Measurements from ENCODE around the gene ETV5. TPM values are rescaled to one million over a fixed set of nuclear protein-coding genes. Genes with fewer than 3 reads are reported as not detected.

Gene ETV5
- total and polyA plus RNA-seq, 2 donors (not counting 3 experiments of a cell fraction or from before 2014, with no cell fraction given), result 8.8 to 40.9 TPM

DNA sequence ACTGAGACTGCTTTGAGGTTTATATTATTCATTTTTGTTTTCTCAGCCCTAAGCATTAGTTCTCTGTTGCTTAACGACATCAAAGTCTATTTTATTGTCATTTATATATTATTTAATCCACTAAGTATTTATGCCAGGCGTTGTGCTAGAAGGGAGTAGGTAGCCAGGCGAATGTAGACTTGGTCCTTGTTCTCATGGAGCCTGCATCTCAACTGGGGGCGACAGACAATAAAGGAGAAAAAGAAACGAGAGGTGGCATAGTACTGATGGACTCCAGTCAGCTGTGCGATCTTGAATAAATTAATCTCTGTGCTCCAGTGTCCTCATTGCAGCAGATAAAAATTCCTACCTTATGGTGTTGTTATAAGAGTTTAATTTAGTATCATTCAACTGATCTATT, 49.7 kb downstream of the ETV5 start:
- TF ChIP-seq POLR2A (IDR thresholded peaks at IDR 0.05; ENCODE audit: low read depth, low read length), result no peak
- TF ChIP-seq JUN (IDR thresholded peaks at IDR 0.05; ENCODE audit: borderline replicate concordance, insufficient read depth, insufficient read length, low read depth), result no peak
- TF ChIP-seq, protein P1, sequence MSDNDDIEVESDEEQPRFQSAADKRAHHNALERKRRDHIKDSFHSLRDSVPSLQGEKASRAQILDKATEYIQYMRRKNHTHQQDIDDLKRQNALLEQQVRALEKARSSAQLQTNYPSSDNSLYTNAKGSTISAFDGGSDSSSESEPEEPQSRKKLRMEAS (IDR thresholded peaks at IDR 0.05; ENCODE audit: insufficient read depth, insufficient read length), result no peak
- no peak for TF ChIP-seq FOS (IDR thresholded peaks at IDR 0.05; ENCODE audit: borderline replicate concordance, insufficient read depth, low read length)
- TF ChIP-seq POLR2AphosphoS5 (IDR thresholded peaks at IDR 0.05; ENCODE audit: insufficient read depth, low read depth, low read length), result no peak
- TF ChIP-seq MYC (IDR thresholded peaks at IDR 0.05; ENCODE audit: low read depth, low read length), result no peak
- TF ChIP-seq GATA2 (IDR thresholded peaks at IDR 0.05; ENCODE audit: insufficient read depth, insufficient read length, low read depth, low read length), result no peak
- no peak for TF ChIP-seq EZH2 (IDR thresholded peaks at IDR 0.05; ENCODE audit: borderline replicate concordance, low read depth, low read length, severe bottlenecking)
- TF ChIP-seq, protein P2, sequence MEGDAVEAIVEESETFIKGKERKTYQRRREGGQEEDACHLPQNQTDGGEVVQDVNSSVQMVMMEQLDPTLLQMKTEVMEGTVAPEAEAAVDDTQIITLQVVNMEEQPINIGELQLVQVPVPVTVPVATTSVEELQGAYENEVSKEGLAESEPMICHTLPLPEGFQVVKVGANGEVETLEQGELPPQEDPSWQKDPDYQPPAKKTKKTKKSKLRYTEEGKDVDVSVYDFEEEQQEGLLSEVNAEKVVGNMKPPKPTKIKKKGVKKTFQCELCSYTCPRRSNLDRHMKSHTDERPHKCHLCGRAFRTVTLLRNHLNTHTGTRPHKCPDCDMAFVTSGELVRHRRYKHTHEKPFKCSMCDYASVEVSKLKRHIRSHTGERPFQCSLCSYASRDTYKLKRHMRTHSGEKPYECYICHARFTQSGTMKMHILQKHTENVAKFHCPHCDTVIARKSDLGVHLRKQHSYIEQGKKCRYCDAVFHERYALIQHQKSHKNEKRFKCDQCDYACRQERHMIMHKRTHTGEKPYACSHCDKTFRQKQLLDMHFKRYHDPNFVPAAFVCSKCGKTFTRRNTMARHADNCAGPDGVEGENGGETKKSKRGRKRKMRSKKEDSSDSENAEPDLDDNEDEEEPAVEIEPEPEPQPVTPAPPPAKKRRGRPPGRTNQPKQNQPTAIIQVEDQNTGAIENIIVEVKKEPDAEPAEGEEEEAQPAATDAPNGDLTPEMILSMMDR (IDR thresholded peaks at IDR 0.05; ENCODE audit: extremely low read depth in 1 of 2, insufficient read depth in 1 of 2, low read depth in 1 of 2, low read length in 2 of 2), result no peak
- no peak overlapping the region for H3K4me3 ChIP-seq (replicated peaks in 1 of 3; ENCODE audit: insufficient read depth in 1 of 3, low read depth in 1 of 3, low read length in 3 of 3)

More for the DNA sequence above, 49.7 kb downstream of the ETV5 start:
- Histone ChIP-seq H3K79me2 (ENCODE audit: control insufficient read depth, insufficient read depth, low read length) (no peaks in the 10 kb centered on the region), H3K27ac (ENCODE audit: insufficient read depth, low read depth, low read length) (no peak overlapping the region), H3K9me3 (replicated peaks; ENCODE audit: control insufficient read depth, insufficient read depth, low read length) (no peaks in the 10 kb centered on the region), H2AFZ (ENCODE audit: low read depth, low read length) (no peak overlapping the region), H3K4me2 (ENCODE audit: insufficient read depth, low read length) (no peak overlapping the region), H3K27me3 (ENCODE audit: control insufficient read depth in 2 of 2, insufficient read depth in 2 of 2, low read length in 2 of 2) (no peaks in the 10 kb centered on the region), H4K20me1 (replicated peaks; ENCODE audit: control insufficient read depth, extremely low read depth, insufficient read depth, low read length) (no peaks in the 10 kb centered on the region), H3K9me1 (replicated peaks; ENCODE audit: control insufficient read depth, extremely low read depth, insufficient read depth, low read length) (no peaks in the 10 kb centered on the region), H3K36me3 (ENCODE audit: control insufficient read depth in 2 of 2, extremely low read depth in 1 of 2, insufficient read depth in 2 of 2, low read length in 2 of 2) (peaks cover 0 to 11% of the 10 kb centered on the region in 2 experiments), H3K9ac (replicated peaks; ENCODE audit: extremely low read depth, insufficient read depth, low read length) (no peak overlapping the region), H3K4me1 (ENCODE audit: control insufficient read depth, extremely low read depth, insufficient read depth, low read length) (no peaks in the 10 kb centered on the region)
- no TSS peak for BruUV-seq (replicated peaks)
- CTCF ChIA-PET, result no interaction called here
- dilution Hi-C loops (cut with MboI; ENCODE audit: extremely low pct_ligation_motif_present, low sequenced_read_pairs) (no loop called here), intact Hi-C loops (cut with micrococcal nuclease) (no loop called here)
- DNase-seq (ENCODE audit: low read depth, low spot score), result no peak
- POLR2A ChIA-PET, result no interaction called here
- FAIRE-seq, result no peak
